ENCODE data around the gene KRTAP15-1.

KRTAP15-1 gene

DNA sequence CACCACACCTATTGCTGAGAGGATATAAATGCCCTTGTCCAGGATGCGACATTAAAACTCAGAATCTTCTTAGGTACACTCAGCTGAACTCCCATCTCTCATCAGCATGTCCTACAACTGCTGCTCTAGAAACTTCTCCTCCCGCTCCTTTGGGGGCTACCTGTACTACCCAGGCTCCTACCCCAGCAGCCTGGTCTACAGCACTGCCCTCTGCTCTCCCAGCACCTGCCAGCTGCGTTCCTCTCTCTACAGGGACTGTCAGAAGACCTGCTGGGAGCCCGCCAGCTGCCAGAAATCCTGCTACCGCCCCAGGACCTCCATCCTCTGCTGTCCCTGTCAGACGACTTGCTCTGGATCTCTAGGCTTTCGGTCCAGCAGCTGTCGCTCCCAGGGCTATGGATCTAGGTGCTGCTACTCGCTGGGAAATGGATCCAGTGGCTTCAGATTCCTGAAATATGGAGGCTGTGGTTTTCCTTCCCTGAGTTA is 9.9 kb upstream of the KRTAP15-1 start, which contains the start of gene KRTAP13-4:
Gene KRTAP13-4 (plus strand): TSS at position 51 of the 486 bp plus-strand sequence. CDS start 56 bp downstream, at position 107.
- H3K27ac ChIP-seq, result no peak within 1 kb of the TSS
- TF ChIP-seq, protein P1, sequence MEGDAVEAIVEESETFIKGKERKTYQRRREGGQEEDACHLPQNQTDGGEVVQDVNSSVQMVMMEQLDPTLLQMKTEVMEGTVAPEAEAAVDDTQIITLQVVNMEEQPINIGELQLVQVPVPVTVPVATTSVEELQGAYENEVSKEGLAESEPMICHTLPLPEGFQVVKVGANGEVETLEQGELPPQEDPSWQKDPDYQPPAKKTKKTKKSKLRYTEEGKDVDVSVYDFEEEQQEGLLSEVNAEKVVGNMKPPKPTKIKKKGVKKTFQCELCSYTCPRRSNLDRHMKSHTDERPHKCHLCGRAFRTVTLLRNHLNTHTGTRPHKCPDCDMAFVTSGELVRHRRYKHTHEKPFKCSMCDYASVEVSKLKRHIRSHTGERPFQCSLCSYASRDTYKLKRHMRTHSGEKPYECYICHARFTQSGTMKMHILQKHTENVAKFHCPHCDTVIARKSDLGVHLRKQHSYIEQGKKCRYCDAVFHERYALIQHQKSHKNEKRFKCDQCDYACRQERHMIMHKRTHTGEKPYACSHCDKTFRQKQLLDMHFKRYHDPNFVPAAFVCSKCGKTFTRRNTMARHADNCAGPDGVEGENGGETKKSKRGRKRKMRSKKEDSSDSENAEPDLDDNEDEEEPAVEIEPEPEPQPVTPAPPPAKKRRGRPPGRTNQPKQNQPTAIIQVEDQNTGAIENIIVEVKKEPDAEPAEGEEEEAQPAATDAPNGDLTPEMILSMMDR (conservative IDR thresholded peaks at IDR 0.05), result no peak
- TF ChIP-seq ZFX (IDR thresholded peaks at IDR 0.05), result no peak

DNA sequence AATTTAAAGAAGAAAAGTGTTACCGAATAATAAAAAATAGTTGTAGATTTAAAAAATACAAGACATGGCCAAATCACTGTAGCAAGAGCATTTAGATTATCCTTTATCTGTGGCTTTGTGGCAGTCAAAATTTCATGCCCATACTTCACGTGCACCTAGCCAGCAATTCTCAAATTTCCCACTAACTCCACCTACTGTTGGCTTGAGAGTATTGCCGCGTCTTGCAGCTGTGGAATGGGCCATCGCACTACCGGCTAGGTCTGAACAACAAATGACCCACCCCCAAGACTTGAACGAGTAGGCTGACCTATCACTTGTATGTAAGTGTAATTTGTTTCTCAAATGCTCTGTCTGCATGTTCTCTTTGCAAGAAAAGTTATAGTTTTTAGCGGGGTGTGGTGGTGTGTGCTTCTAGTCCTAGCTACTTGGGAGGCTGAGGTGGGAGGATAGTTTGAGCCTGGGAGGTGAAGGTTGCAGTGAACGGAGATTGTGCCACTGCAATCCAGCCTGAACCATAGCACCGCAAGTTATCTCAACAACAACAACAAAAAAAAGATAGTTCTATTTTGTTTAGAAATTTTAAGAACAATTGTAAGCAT is 5.9 kb upstream of the KRTAP15-1 start:
- no peak for TF ChIP-seq ZFX (IDR thresholded peaks at IDR 0.05)
- TF ChIP-seq, protein P1 (conservative IDR thresholded peaks at IDR 0.05), result peak; percentile 82
- no peak overlapping the region for H3K27ac ChIP-seq

DNA sequence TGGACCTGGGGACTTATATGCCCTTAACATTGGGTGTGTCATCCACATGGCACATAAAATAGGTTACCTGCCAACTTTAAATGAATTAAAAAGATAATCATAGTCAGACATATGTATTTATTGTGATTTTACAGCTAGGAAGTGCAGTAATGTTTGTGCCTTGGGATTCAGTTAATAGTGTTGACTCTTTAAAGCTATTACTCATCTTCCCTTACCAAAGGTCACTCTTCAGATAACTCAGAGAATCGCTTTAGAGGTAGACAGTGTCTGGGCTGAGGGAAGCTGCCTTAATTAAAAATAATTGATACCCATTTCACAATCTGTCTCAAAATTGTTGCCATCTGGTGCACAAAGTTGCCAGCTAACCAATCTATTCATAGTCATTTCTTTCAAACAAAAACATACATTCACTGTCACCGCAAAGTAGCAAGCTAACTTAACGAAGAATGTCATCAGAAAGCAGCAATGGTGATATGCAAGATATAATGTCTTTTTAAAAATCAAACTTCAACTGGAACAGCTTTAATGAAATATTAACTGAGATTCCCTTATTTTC is 3.0 kb upstream of the KRTAP15-1 start:
- no peak for TF ChIP-seq ZFX (IDR thresholded peaks at IDR 0.05)
- TF ChIP-seq, protein P1 (conservative IDR thresholded peaks at IDR 0.05), result no peak
- no peak overlapping the region for H3K27ac ChIP-seq

- no peak overlapping the region for H3K27ac ChIP-seq
- TF ChIP-seq, protein P1 (conservative IDR thresholded peaks at IDR 0.05), result no peak
- no peak for TF ChIP-seq ZFX (IDR thresholded peaks at IDR 0.05)
These were observed 3.2 kb downstream of the KRTAP15-1 start for GRCh38 chr21:30443226-30443625.

DNA sequence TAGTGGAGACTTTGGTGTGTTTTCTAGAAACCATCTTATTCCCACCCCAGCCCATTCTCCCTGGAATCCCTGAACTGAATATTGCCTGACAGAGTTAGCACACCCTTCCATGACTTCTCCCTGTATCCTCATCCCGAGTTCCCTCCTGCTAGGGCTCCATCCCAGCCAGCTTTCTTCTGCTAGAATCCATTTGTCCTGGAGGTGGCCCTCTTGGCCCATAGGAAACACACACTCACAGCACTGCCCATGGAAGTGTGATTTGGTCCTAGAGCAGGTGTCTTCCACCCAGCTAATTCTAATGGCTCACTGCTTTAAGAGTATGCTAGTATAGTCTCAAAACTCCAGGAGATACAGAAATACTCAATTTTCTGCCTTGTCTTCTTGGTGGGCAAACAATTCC is 4.1 kb downstream of the KRTAP15-1 start:
- TF ChIP-seq, protein P1 (conservative IDR thresholded peaks at IDR 0.05), result no peak
- TF ChIP-seq ZFX (IDR thresholded peaks at IDR 0.05), result no peak
- H3K27ac ChIP-seq, result peak overlapping the region; percentile 33; the same call in 1 of the 2 replicates

DNA sequence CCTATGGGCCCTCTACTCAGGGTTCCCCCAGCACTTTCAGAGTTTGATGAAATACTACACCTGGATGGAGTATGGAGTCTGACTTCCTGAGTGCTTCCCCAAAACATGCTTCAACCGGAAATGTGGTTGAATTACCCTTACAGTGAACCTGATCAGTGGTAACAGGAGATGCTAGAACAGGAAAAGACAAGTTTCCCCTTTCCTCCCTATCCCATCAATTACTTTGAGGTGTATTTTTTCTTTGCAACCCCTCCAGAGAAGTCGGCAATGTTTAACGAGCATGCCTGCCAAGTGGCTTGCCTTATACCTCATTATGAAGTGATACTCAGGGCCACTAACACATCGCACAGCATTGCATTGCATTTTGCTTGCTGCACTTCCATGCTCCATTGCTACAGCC is 7.0 kb downstream of the KRTAP15-1 start:
- TF ChIP-seq ZFX (IDR thresholded peaks at IDR 0.05), result no peak
- TF ChIP-seq, protein P1 (conservative IDR thresholded peaks at IDR 0.05), result no peak

GRCh38 chr21:30448514-30448913 is 8.4 kb downstream of the KRTAP15-1 start:
- no peak for TF ChIP-seq ZFX (IDR thresholded peaks at IDR 0.05)
- TF ChIP-seq, protein P1 (conservative IDR thresholded peaks at IDR 0.05), result no peak
- no peak overlapping the region for H3K27ac ChIP-seq

More for the DNA sequence above, 7.0 kb downstream of the KRTAP15-1 start:
- no peak overlapping the region for H3K27ac ChIP-seq
